ENCODE measurements around the gene LOXHD1.

The LOXHD1 gene

DNA sequence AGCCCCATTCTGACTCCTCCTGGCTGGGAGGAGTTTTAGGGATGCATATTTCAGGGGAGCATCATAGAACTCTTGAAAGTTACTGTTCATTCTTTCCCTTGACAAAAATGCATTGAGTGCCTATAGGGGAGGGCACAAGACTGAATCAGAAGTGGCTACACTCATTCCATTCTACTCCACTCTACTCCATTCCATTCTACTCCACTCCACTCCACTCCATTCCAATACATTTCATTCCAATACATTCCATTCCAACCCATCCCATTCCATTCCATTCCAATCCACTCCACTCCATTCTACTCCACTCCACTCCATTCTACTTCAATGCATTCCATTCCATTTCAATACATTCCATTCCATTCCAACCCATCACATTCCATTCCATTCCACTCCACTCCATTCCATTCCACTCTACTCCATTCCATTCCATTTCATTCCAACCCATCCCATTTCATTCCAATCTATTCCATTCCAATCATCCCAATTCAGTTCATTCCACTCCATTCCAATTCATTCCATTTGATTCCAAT is 110.8 kb downstream of the LOXHD1 start:
- DNase-seq (ENCODE audit: low spot score): no peak

DNA sequence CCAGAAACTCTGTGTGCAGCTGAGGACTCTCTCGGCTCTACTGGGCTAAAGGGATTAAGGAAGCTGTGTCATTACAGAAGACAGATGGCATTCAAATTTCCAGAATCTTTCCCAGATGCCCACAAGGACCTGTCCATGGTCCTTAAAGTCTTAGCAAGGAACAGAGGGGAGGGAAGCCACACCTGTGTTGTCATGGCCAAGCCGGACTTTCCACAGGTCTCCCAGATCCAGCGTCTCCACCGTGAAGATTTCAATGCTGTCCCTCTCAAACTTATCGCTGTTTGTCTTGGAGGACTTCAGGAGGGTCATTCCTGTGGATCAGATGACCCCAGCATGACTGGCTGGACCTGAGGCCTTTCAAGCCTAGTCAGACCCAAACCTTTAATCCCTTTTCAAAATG is 114.5 kb downstream of the LOXHD1 start:
- DNase-seq (ENCODE audit: low spot score): no peak

DNA sequence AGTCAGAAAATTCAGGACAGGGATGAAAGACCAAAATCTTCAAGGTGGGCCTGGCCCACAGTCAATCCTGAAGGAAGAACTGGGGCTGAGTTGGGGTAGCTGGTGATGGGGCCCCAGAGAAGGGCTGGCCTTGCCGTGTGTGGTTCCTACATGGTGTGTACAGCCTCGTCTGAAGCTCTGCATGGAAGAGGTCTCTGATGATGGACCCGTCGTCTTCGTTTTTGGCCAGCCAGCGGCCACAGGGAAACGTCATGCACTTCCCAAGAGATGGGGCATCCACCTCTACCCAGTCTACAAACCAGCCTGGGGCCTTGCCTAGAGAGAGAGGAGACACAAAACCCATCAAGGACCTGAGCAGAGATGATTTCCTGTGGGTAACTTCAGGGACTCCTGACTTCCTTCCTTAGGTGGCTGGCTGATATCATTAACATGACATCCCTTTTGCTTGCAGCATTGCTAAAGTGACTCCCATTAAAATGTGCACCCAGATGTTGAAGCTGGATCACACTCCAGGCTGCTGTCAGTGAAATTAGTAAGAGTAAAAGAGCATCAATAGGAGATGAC is 115.3 kb downstream of the LOXHD1 start:
- no peak for DNase-seq (ENCODE audit: low spot score)

DNA sequence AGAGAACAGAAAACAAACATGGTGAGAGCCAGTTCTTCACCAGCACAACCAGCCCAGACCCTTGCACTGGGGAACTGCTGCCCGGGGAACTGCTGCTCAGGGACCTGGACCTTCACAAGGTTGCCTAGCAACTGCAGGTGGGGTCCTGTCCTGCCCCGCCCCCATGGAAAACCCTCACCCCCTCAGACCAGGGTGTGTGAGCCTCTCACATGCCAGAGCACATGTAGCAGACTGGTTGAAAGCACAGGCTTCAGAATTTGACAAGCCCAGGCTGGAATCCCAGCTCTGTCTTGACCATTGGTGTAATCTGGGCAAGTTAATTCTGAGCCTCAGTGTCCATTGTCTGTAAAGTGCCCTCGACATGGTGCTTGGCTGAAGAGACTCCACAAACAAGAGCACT is 118.6 kb downstream of the LOXHD1 start:
- no peak for DNase-seq (ENCODE audit: low spot score)

DNA sequence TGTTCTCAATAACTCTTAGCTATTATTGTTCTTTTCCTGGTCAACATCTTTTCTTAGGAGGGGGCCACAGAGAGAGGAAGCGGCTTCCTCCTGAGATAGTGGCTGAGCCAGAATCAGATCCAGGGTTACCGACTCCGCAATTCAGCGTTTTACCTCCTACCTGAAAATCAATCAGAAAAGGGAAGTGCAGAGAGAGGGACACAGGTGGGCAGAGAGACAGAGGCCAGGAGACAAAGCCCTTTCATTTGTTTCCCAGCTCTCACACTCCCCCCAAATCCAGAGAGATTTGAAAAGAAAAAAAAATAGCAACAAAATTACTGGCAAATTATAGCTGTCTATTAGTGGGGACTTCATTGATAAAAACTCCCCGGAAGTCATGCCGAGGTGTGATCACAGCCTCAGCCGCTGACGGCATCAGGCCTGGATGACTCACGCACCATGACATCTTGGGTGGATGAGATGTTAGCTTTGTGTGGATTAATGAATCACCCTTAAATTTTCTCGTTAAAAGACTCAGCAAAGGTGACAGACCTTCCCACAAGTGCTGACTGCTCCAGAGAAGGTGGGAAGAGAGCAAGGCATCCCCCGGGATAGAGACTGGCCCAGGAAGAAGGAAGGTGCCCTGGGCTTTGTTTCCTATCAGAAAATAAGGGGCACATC is 120.7 kb downstream of the LOXHD1 start:
- peak; percentile 10 for DNase-seq (ENCODE audit: low spot score)

DNA sequence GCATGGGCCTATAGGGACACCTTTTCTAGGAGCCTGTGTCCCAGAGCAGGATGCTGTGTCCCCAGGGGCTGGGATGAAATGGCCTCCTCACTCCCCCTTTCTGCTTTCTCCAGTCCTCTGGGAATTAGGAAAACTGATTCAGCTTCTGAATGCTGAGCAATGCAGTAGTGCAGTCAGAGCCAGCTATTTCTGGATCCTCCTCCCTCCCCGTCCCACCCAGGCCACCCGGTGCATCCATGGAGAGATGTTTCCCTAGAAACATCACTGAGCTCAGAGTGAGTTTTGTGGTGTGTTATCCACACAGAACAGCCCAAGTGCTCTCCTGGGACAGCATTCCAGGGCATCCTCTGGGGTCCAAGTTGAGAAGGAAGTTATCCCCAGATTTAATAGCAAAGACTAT is 125.5 kb downstream of the LOXHD1 start:
- DNase-seq (ENCODE audit: low spot score): no peak

DNA sequence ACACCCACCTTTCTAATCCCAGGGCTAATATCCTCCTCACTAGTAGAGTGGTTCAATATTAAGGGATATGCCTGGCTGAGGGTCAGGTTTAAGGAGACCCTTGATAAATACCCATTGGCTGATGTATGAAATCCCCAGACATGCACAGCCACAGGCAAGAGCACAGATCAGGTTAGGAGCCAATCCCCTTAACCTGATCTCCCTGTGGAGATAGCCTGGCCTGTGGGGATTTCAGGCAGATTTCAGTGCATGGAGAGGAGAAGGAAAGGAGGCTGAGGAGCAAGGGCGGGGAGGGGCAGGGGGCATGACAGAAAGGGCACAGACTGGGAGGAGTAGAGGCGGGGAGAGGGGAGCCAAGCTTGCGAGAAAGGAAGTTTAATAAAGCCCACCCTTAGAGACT is 129.0 kb downstream of the LOXHD1 start:
- no peak for DNase-seq (ENCODE audit: low spot score)

DNA sequence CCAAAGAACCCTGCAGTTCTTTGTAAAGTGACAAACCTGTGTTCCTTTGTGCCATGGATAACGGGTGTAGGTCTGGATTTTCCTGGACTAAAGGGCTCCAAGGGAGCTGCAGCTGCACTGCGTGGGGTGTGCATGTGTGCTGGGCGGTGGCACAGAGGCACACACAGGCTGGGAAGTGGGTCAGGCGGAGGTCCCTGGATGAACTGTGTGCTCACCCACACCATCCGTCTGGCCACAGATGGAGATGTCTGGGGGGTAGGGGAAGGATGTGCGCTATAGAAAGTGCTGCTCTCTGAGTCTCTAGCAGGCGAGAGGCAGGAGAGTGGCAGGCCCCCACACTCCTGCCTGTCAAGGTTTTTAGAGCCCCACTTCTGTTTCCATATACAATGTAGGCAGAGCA is 137.2 kb downstream of the LOXHD1 start:
- no peak for DNase-seq (ENCODE audit: low spot score)

DNA sequence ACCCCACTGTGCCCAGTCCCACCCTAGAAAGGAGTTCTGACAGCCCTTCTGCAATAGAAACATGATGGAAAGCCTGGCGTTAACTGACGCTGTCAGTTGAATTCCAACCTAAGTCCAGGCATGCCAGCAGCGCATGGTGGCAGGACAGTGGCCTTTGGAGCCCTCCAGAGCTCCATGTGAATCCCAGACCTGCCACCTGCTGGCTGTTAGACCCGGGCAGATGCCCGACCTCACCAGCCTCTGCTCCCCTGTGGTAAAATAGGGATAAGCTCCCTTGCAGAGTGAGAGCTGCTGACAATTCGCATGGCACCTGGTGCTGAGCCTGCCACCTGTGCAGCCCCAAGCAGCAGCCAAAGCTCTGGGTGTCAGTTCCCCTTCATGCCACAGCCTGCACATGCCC is 138.6 kb downstream of the LOXHD1 start:
- DNase-seq (ENCODE audit: low spot score): no peak

DNA sequence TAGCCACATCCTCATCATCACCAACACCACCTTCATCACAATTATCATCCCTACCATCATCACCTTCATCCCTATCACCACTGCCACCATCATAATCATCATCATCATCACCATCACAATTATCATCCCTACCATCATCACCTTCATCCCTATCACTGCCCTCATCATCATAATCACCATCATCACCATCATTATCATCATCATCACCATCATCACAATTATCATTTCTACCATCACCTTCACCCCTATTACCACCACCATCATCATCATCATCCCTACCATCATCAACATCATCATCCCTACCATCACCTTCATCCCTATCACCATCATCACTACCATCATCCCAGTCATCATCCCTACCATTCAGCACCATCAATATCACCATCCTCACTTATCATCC is 140.5 kb downstream of the LOXHD1 start:
- DNase-seq (ENCODE audit: low spot score): no peak

DNA sequence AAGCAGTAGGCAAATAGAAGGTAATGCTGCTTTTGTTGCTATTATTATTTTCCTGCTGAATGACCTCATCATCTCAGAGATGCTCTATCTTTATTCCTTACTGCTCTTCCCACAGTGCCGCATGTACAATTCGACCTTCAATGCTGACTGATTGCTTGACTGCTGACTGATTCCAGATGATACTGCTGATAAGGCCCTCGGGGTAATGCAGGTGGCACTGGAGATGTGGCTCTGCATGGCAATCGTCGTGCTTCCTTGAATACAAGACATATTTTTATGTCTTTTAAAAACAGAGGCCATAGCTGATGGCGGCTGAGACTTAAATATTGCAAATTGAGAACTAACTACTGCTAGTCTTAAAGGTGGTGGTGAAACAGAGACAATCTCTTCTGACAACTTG is 146.6 kb downstream of the LOXHD1 start:
- no peak for DNase-seq (ENCODE audit: low spot score)

DNA sequence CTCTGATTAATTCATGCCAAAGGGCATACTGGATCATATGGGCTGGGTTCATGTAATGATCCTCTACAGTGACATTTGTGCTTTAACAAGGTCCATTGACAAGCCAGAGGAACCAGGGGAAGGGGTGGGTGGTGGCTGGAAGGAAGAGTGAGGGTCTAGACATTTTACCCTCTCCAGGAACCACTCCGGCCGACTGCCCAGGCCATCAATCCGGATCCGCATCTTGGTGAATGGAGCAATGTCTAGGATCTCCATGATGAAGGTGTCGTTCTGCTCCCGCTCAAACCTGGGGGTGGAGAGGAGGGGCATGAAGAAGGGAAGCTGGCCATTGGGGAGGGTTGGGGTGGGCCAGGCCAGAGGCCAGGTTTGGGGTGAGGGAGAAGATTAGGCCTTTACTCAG is 147.5 kb downstream of the LOXHD1 start:
- DNase-seq (ENCODE audit: low spot score): no peak

DNA sequence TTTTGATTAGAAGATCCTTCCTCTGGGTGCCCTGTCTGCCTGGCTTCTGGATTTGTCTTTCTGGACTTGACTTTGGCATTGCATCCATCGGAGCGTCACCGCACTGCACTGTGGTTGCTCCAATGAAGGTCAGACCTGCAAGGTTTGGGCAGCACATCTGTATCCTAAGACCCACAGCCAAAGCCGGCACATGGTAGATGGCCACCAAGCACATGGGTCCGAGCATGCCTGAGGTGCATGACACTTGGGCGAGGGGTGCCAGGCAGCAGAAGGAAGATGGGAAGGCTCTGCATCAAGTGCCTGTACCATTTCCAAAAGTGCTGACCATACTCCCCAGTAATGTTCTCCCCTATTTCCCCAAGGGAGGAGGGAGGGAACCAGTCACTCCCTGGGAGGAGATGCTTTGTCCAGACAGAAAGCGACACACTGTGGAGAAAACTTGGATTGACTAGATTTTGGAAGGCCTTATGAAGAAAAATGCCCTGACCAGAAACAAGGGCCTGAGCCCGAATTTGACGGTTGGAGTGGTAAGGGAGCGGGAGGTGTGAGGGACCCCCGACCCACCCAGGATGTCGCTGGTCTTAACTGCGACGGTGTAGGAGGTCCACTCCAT is 149.9 kb downstream of the LOXHD1 start:
- DNase-seq (ENCODE audit: low spot score): no peak

DNA sequence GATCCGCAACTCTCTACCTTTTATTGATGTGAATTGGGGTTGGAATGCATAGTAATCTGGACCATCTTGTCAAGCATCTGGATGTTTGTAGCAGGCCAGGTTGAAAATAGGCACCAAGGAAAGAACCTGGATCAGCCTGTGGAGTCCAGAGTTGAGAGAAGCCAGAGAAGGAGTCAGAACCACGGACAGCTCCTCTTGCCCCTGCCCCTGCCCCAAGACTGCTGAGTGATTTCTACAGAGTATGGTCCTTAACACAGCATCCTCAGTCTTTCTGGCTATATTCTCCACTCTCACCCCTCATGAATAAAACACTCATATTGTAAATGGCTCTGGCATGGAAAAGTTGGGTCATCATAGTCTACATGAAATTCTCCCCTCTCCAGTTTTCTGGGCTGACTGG is 154.6 kb downstream of the LOXHD1 start:
- DNase-seq (ENCODE audit: low spot score): no peak

DNA sequence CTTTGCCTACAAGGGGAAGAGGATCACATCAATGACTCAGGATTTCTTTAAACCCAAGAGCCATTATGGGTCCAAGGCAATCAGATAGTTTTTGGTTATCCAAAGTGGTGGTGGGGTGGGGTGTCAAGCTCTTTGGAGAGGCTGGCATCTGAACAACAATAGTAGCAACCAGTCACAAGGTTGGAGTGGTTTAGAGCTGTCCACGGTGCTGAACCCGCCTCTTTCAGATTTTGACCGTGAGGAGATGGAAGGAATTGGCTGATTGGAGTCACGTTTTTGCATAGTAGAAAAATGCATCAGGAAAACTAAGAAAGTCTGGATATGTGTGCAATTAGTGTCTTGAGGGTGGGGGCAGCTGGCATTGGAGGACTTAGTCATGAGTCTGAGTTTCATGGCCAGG is 159.9 kb downstream of the LOXHD1 start:
- peak; percentile 5 for DNase-seq (ENCODE audit: low spot score)

DNA sequence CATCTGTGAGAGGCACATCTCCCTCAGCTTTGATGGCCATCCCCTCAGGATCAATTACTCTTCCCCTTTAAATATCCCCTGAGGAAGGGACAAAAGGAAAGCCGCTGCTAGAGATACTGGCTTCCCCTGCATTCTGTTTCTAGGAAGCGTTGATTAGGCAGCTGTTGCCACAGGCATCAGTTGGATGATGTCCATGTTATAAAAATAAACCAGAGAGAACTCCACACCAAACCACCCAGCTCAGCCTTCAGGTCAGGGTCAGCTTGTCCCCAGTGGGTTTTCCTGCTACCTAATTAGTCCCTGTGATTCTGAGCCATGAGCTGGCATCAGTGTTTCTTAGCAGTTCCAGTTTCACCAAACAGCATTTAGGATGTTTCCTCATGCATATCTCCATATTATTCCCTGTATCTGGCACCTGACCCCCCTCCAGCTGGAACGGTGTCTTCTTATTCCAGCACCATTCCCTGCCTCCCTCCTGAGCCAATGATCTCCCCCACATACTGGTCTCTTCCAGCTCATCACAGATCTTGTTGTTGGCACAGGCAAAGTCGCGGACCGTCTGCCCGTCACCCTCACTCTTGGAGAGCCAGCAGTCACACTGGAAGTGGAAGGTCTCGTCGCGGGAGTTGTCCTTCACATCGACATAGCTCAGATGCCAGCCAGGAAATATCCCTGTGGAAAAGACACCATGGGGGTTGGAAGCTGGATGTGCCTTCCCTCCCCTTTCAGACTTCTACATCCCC is 168.4 kb downstream of the LOXHD1 start:
- no peak for DNase-seq (ENCODE audit: low spot score)

DNA sequence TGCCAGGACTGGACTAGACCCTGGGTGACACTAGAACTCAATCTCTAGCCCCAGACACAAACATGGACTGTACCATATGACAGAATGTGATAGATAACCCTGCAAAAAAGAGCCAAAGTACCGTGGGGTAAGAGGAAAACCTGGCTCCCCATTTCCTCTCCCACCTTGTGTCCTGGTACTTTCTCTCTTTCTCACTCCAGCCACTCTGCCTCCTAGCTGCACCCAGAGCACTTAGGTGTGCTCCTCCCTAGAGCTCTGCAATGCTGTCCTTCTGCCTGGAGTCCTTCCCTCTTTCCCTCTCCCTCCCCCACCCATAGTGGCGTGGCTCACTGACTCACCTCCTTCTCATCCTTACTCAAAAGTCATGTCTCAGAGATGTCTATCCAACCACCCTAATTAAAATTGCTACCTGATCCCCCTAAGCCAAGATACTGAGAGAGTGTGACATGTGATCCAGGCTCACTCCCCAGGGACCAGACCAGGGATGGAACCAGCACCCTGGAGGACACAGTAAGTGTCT is 171.3 kb downstream of the LOXHD1 start:
- DNase-seq (ENCODE audit: low spot score): no peak

DNA sequence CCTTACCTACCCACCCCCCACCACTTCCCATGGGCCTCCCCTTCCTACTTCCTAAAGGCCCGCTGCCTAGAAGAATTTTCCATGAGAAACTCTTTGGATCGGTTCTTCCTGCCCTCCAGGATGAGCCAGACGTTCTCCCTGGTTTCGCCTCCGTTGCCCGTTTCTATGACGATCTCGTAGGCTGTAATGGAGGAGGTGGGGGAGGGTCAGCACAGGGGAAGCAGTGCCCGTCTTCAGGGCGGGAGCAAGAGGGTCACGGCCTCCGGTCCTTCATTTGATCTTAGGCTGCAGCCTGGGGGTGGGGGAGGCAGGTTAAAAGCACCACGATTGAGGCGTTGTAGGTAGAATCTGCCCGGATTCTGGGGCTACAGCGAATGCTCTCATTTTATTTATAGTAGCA is 172.0 kb downstream of the LOXHD1 start:
- DNase-seq (ENCODE audit: low spot score): no peak

DNA sequence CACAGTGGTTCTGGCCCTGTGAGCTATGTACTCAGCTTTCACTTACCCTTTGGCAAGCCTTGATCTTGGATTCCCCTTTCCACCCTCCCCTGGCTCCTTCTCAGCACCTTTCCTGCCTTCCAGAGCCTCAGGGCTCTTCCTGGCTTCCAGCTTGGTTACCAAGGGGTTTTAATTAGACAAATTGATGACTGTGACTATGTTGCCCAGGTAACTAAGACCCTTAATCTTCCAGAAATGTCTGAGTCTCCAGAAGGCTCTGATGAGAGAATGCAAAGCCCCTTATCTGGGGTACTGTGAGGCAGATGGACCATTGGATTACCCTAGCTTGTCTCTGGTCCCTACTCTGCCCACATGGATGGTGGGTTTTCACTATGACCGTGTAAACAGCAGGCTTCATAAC is 174.2 kb downstream of the LOXHD1 start:
- no peak for DNase-seq (ENCODE audit: low spot score)

DNA sequence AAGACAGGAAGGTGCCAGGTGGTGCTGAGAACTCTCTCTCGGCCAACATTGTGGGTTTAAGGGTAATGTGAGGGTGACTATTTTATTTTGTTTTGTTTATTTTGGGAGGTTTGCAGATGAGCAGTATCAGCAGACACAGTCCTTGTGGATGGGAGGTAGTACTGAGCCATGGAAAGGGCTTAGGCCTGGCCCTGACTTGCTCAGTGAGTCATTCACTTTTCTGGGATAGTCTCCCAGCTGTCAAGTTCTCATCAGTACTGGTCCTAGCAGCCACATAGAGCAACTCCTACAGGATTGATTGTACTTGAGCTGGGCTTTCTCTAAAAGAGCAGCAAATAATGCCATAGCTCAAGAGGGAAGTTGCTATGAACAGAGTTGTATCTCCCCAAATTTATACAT is 175.2 kb downstream of the LOXHD1 start:
- no peak for DNase-seq (ENCODE audit: low spot score)

DNA sequence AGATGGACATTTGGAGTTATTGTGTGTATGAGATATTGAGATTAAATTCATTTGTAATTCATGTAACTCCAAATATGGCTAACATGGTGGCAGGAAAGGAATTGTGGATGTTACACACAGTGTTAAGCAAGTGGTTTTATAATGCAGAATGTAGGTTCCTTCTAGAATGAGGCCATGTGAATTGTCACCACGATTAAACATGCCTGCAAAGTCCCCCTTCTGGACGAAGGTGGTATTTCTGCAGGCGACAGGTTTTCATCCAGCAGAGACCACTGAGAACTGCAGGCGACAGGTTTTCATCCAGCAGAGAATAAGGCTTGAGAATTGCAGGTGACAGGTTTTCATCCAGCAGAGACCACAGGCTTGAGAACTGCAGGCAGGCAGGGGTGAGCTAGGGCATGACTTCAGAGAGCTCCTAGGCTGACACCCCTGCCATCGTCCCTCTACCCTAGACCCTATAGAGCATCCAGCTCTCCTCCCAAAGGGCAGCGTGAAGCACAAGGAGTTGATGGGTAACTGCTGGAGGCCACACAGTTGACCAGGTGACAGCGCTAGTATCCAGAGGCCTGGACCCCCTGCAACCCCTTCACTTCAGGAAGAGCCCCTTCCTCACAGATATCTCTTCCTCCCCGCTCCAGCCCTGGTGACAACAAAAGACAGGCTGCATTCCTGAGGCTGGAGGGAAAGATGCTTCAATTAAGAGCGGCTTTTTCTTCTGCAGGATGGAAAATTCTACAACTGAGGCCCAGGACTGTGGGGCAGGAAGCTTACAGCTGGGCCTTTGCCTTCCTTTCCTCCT is 175.8 kb downstream of the LOXHD1 start:
- DNase-seq (ENCODE audit: low spot score): peak; percentile 59

DNA sequence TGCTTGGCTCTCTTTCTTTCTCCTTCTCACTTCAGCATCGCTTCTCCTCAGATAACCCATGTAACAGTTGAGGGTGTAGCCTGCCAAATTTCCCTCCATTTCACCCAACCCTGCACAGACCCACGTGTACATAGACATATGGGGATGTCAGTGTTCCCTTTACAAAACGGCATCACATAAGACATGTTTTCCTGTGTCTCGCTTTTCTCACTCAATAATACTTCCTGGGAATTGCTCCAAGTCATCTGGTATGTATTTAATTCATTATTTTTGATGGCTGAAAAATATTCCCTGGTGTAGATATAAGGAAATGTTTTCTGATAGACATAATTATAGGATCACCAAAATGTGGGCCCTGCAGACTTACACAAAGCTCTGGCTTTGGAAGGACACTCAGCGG is 176.8 kb downstream of the LOXHD1 start:
- DNase-seq (ENCODE audit: low spot score): no peak

All from CD4-positive, alpha-beta T cell treated with Interleukin-2 at 100 ng/mL for 4 hours (primary cell).